GM19455 (cell line): ENCODE results near the gene NUDT3.
"Not testable (repeated sequence)": the region's sequence is repeated elsewhere in the genome, so short reads cannot be mapped to it uniquely, and the experiment has no call there.

Experiments
- ATAC-seq: cut with Tn5 transposase; IDR thresholded peaks from one replicate; pipeline ENCODE4 v1.9.1; 2021; ENCODE audit not compliant: unreplicated experiment

The NUDT3 gene

DNA sequence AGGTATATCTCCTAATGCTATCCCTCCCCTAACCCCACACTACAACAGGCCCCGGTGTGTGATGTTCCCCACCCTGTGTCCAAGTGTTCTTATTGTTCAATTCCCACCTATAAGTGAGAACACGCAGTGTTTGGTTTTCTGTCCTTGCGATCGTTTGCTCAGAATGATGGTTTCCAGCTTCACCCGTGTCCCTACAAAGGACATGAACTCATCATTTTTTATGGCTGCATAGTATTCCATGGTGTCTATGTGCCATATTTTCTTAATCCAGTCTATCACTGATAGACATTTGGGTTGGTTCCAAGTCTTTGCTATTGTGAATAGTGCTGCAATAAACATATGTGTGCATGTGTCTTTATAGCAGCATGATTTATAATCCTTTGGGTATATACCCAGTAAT lies 20.6 kb downstream of the NUDT3 start:
- ATAC-seq: not testable (repeated sequence)

DNA sequence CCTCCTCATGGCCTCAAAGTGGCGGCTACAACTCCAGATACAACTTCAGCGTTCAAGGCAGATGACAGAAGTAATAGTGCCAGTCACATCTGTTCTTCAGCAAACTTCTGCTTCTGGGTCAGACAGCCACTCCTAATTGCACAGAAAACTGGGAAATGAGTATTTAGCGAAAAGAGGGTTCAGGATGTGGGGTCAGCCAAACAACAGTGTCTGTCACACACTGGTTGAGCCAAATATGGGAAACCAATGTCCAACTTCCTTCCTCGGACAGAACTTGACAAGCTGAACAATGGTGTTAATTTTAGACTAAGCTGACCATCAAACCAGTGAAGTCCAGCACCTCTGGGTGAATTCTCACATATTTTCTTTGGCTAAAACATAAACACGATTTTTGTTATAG lies 22.1 kb downstream of the NUDT3 start:
- no peak for ATAC-seq

DNA sequence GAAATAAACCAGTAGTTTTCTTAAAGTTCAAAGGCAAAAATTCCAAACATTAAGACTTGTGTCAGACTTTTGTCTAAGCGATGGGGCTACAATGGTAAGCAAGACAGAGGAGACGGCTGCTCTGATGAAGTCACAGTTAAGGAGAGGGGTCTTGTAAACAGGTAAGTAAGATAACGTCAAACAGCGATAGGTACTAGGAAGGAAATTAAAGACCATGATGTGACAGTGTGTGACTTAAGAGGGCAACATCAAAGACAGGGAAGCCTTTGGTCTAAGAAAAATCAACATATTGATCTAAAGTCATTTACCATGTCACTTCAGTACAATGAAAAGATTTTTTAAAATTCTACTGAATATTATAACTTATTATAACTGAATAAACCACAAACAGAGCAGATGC lies 23.1 kb downstream of the NUDT3 start:
- ATAC-seq: no peak

DNA sequence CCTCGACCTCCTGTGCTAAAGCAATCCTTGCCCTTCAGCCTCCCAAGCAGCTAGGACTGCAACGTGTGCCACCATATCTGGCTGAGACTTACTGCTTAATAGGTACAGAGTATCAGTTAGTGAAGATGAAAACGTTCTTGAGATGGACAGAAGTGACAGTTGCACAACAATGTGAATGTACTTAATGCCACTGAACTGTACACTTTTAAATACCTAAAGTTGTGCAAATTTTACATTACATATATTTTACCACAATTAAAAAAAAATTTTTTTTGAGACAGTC lies 25.9 kb downstream of the NUDT3 start:
- ATAC-seq: no peak

DNA sequence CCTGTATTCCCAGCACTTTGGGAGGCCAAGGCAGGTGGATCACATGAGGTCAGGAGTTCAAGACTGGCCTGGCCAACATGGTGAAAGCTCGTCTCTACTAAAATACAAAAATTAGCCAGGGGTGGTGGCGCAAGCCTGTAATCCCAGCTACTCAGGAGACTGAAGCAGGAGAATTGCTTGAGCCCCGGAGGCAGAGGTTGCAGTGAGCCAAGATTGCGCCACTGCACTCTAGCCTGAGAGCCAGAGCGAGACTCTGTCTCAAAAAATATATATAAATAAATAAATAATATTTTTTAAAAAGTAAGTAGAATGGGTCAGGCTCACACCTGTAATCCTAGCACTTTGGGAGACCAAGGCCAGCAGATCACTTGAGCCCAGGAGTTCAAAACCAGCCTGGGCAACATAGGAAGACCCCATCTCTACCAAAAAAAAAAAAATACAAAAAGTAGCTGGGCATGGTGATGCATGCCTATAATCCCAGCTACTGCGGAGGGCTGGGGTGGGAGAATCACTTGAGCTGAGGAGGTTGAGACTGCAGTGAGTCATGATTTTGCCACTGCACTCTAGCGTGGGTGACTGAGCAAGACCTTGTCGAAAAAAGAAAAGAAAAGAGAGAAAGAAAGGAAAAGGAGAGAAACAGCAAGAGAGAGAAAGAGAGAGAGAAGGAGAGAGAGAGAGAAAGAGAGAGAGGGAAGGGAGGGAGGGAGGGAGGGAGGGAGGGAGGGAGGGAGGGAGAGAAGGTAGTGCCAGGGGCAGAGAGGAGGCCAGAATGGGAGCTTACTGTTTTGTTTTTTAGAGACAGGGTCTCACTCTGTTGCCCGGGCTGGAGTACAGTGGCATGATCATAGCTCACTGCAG lies 26.5 kb downstream of the NUDT3 start:
- ATAC-seq: not testable (repeated sequence)

DNA sequence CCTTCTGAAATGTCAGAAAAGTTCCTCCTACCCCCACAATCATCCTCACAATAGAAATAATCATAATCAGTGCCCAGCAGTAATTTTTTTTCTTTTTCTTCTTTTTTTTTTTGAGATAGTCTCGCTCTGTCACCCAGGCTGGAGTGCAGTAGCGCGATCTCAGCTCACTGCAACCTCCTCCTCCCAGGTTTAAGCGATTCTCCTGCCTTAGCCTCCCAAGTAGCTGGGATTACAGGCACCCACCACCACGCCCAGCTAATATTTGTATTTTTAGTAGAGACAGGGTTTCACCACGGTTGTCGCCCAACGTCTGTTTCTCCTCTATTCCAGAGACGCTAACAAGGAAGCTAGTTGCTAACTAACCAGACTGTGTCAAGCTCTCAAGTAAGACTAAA lies 28.8 kb downstream of the NUDT3 start:
- ATAC-seq: not testable (repeated sequence)

DNA sequence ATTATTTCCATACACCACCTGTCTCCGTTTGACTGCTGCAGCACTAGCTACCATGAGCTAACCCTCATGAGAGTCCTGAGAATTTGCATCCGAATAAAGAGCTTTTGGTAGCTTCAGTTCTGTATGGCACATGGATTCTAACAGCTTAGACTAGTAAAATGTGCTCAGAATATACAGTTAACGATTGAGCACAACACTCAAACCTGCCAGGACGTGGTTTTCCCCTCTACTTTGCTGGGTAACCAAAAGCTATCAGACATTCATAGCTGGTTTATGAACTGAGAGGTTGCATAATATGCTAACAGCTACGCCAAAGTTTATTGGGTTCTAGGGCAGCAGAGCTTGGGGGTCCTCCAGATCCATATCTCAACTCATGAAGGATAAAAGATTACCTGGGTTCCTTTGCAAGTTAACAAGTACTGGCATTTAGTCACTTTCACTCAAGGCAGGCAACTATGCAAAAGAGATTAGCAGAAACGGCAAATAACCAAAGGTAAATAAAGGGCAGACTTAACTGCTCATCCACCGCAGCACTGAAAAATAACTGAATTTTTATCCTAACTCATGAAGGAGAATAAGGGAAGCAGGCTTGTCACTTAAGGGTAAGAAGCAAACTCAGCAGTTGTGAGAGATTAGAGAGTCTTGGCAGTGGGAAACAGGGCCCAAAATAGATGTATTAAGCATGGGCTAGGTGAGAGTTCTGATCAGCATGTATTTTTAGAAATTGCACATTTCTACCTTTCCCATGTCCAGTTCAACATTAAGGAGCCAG lies 29.4 kb downstream of the NUDT3 start:
- ATAC-seq: no peak

DNA sequence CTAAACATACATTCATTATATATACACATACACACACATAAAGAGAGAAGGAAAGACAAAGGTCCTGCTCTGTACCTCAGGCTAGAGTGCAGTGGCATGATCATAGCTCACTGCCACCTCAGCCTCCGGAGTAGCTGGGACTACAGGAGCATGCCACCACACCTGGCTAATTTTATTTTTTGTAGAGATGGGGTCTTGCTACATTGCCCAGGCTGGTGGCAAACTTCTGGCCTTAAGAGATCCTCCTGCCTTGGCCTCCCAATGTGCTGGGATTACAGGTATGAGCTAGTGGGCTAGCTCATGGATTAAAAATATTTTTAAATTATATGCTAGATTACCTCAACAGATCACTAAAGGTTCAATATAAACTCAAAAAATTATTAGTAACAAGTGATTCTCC lies 30.3 kb downstream of the NUDT3 start:
- ATAC-seq: no peak

DNA sequence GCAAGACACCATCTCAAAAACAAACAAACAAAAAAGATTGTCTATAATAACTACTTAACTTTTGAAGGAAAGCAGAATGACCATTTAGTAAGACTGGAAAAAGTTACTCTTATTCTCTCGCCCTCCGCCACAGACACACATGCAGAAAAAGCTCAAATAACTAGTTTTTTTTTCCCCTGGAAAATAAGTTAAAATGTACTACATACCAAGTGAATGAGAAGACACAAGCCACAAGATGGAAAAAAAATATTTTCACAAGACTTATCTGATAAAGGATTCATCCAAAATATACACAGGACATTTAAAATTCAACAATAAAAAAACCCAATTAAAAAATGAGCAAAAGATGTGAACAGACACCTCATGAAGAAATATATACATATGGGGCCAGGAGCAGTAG lies 31.9 kb downstream of the NUDT3 start:
- ATAC-seq: no peak

DNA sequence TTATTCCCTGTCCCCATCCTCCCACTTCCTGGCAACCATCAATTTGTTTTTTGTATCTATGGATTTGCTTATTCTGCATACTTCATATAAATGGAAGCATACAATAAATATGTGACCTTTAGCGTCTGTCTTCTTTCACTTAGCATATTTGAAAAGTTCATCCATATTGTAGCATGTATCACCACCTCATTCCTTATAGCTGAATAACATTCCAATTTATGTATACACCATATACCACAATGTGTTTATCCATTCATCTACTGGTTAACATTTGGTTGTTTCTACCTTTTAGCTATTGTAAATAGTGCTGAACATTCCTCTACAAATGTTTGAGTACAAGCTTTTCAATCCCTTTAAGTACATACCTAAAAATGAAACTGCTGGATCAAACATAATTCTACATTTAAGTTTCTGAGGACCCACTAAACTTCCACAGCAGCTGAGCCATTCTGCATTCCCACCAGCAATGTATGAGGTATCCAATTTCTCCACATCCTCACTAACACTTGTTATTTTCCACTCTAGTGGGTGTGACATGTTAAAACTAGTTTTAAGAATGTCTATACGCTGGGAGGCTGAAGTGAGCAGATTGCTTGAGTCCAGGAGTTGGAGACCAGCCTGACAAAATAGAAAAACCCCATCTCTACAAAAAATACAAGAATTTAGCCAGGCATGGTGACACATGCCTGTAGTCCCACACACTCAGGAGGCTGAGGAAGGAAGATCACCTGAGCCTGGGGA lies 32.9 kb downstream of the NUDT3 start:
- ATAC-seq: no peak

DNA sequence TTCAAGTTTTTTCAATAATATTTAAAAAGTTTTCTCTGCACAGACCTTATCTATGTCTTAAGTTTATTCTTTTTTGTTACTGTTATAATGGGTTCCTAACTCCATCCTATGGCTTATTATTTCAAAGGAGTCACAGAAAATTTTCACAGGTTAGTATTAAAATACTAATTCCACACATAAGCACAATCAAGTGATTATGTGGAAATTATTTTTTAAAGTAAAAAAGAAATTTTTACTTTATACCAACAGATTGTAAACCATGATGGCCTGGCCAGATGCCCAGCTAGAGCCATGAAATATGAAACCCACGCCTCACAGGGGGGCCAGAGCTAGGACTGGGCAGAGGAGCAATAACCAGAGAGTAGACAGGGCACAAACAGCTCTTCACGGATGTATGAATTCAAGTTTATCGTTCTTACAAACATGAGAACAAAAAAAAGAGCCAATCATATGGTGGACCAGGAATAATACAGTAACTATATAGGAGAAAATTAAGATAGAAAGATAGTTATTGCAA lies 34.0 kb downstream of the NUDT3 start:
- no peak for ATAC-seq

DNA sequence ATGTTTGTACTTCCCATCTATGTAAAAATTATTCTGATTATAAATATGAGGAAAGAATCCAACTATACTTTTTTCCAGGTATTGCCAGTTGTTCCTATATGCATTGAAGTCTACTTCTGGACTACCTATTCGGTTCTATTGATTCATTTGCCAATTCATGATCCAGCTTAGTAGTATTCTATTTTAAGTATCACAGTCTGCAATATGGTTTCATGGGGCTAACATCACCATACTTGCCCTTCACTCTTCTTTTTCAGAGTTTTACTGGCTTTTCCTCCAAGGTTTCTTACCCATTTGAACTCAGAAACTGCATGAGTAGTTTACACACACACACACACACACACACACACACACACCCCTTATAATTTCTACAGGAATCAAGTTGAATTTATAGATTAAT lies 34.5 kb downstream of the NUDT3 start:
- no peak for ATAC-seq

DNA sequence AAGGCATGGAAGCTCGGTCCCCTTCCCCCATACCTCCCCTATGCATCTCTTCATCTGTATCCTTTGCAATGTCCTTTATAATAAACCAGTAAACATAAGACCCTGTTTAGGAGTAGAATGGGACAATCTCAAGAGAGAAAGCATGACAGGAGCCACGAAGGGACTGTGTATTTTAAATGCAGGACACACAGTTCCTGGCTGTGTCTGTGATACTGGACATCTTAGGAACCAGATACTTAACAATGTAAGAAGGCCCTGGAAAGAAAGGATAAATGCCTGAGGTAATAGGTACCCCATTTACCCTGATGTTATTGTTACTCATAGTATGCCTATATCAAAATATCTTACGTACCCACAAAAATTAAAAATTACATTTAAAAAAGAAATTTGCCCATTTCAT lies 36.6 kb downstream of the NUDT3 start:
- no peak for ATAC-seq

DNA sequence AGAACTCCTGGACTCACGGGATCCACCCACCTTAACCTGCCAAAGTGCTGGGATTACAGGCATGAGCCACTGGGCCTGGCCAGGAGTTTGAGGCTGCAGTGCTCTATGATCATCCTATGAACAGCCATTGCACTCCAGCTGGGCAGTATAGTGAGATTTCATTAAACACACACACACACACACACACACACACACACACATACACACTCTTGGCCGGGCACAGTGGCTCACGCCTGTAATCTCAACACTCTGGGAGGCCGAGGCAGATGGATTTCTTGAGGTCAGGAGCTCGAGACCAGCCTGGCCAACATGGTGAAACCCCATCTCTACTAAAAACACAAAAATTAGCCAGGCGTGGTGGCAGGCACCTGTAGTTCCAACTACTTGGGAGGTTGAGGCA lies 38.2 kb downstream of the NUDT3 start:
- ATAC-seq: not testable (repeated sequence)

DNA sequence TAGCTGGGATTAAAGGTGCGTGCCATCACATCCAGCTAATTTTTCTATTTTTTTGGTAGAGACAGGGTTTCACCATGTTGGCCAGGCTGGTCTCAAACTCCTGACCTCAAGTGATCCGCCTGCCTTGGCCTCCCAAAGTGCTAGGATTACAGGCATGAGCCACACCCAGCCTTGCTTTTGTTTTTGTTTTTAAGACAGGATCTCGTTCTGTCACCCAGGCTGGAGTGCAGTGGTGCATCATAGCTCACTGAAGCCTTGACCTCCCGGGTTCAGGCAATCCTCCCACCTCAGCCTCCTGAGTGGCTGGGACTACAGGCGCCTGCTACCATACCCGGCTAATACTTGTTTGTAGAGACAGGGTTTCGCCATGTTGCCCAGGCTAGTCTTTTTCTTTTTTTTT lies 38.9 kb downstream of the NUDT3 start:
- not testable (repeated sequence) for ATAC-seq

DNA sequence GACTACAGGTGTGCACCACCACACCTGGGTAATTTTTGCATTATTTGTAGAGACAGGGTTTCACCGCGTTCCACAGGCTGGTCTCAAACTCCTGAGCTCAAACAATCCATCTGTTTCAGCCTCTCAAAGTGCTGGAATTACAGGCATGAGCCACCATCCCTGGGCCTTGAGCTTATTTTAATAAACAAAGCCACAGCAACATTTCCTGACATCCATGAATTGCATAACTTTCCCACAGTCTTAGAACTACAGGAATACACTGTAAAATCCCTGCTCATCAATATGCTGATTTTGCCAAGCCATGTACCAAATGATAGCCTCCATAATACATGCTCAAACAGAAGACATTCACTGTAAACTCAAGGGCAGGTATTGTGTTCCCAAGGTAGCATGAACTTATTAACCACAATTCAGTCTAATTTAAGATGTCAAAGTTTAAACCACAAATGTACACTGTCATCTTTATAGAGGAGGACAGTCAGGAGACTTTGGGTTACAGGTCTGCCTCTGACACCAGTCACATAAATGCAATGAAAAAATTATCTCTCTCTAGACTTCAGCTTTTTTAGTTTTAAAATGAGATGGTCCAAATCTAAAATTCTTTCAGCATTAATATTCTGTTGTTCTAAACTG lies 40.0 kb downstream of the NUDT3 start:
- ATAC-seq: no peak

DNA sequence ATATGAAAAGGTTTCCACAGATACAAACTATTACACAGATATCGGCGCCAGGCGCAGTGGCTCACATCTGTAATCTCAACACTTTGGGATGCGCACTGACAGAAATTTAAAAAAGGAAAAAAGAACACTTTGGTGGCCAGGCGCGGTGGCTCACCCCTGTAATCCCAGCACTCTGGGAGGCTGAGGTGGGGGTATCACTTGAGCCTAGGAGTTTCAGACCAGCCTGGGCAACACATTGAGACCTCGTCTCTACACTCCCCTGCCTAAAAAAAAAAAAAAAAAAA lies 41.6 kb downstream of the NUDT3 start:
- no peak for ATAC-seq

DNA sequence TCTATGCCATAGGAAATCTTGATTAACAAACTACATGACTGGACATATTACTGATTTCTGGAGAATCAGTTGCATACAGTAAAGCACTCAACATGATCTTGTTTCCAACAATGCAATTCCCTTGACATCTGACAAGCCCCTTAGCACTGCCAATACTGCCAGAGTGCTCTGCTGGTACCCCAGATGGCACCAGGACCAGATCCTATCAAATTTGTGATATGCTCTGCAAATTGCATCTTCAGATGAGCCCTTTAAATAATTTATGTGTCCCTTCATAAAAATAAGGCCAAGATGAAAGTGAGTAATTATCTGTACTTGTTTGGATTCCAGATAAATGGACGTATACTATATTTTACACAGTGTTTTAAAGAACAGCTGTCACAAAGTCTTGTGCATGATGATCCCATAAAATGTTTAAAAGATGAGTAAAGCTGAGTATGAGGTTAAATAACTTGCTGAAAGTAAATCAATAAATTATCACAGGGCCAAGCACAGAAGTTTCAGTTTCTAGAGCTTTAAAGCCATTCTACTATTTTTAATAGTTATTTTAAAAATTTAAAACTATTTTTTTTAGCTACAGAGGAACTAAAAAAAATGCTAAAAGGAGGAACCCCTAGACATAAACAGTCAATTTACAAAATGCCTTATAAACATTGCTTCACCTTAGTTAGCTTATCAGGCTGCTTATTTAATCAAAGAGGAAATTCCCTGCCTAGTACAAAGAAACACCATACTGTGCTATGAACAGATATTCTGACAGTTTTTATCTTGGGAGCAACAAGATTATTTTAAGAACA lies 42.1 kb downstream of the NUDT3 start:
- no peak for ATAC-seq

DNA sequence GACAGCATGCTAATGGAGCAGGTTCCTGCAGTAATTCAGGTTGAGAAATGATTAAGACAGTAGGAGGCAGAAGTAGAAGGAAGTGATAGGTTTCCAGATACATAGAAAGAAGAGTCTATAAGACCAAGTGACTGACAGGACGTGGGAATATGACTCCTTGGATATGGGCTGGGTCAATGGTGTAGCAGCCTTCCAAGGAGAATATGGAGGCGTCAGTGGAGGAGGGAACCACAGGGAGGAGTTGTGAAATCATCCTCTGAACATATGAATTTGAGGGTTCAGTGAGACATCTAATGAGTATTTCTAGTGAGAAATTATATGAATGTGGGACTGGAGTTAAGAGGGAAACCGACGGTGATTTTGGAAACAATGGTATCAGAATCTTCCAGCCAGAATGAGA lies 43.3 kb downstream of the NUDT3 start:
- no peak for ATAC-seq

DNA sequence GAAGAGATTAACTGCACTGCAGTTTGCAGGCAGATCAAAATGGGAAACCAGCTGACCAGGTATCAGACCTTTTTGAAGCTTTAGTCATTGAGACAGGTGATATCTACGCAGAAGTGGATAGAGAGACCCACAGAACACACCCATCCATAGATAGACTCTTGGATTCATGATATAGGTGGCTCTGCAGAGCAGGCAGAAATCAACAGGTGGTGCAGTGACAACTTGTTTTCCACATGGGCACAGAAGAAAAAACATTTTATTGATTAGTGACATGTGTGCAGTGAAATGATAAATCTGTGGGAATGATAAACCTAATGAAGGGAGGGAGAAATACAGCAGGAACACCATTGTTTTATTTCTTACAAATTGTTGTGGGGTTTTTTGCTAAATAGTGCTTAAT lies 45.2 kb downstream of the NUDT3 start:
- no peak for ATAC-seq
